Measurements from ENCODE around the gene SPECC1L. TPM values are rescaled to one million over a fixed set of nuclear protein-coding genes. Genes with fewer than 3 reads are reported as not detected.

SPECC1L gene
- total RNA-seq, 1 donor from 2014 or later = 29.9 TPM

GRCh38 chr22:24391836-24392217 is 121.2 kb downstream of the SPECC1L start:
- H3K27me3 ChIP-seq (ENCODE audit: control insufficient read depth, insufficient read depth, low read length) = no peaks in the 10 kb centered on the region
- TF ChIP-seq CTCF (IDR thresholded peaks at IDR 0.05; ENCODE audit: insufficient read depth, low read length, poor library complexity, severe bottlenecking) = no peak
- H3K4me3 ChIP-seq (ENCODE audit: low read depth, low read length) = no peak overlapping the region
- DNase-seq (ENCODE audit: low read depth) = no peak
- no peaks in the 10 kb centered on the region for H3K36me3 ChIP-seq (ENCODE audit: control insufficient read depth, insufficient read depth, low read length)

GRCh38 chr22:24392218-24392931 is 121.7 kb downstream of the SPECC1L start:
- TF ChIP-seq CTCF (IDR thresholded peaks at IDR 0.05; ENCODE audit: insufficient read depth, low read length, poor library complexity, severe bottlenecking) = no peak
- no peak overlapping the region for H3K4me3 ChIP-seq (ENCODE audit: low read depth, low read length)

GRCh38 chr22:24393012-24393559 is 122.5 kb downstream of the SPECC1L start:
- Histone ChIP-seq H3K27me3 (ENCODE audit: control insufficient read depth, insufficient read depth, low read length) (no peaks in the 10 kb centered on the region), H3K4me3 (ENCODE audit: low read depth, low read length) (no peak overlapping the region), H3K36me3 (ENCODE audit: control insufficient read depth, insufficient read depth, low read length) (no peaks in the 10 kb centered on the region)
- DNase-seq (ENCODE audit: low read depth) = no peak
- no peak for TF ChIP-seq CTCF (IDR thresholded peaks at IDR 0.05; ENCODE audit: insufficient read depth, low read length, poor library complexity, severe bottlenecking)

More at GRCh38 chr22:24392218-24392931, 121.7 kb downstream of the SPECC1L start:
- H3K36me3 ChIP-seq (ENCODE audit: control insufficient read depth, insufficient read depth, low read length) = no peaks in the 10 kb centered on the region
- DNase-seq (ENCODE audit: low read depth) = no peak
- H3K27me3 ChIP-seq (ENCODE audit: control insufficient read depth, insufficient read depth, low read length) = no peaks in the 10 kb centered on the region

- no peak for DNase-seq (ENCODE audit: low read depth)
- H3K36me3 ChIP-seq (ENCODE audit: control insufficient read depth, insufficient read depth, low read length) = no peaks in the 10 kb centered on the region
- H3K27me3 ChIP-seq (ENCODE audit: control insufficient read depth, insufficient read depth, low read length) = no peaks in the 10 kb centered on the region
- TF ChIP-seq CTCF (IDR thresholded peaks at IDR 0.05; ENCODE audit: insufficient read depth, low read length, poor library complexity, severe bottlenecking) = no peak
- H3K4me3 ChIP-seq (ENCODE audit: low read depth, low read length) = no peak overlapping the region
These were observed 123.2 kb downstream of the SPECC1L start for GRCh38 chr22:24393848-24394247.

GRCh38 chr22:24394254-24394653 is 123.6 kb downstream of the SPECC1L start:
- no peak for DNase-seq (ENCODE audit: low read depth)
- no peak for TF ChIP-seq CTCF (IDR thresholded peaks at IDR 0.05; ENCODE audit: insufficient read depth, low read length, poor library complexity, severe bottlenecking)
- Histone ChIP-seq H3K4me3 (ENCODE audit: low read depth, low read length) (no peak overlapping the region), H3K36me3 (ENCODE audit: control insufficient read depth, insufficient read depth, low read length) (no peaks in the 10 kb centered on the region), H3K27me3 (ENCODE audit: control insufficient read depth, insufficient read depth, low read length) (no peaks in the 10 kb centered on the region)

- no peak for DNase-seq (ENCODE audit: low read depth)
- no peak for TF ChIP-seq CTCF (IDR thresholded peaks at IDR 0.05; ENCODE audit: insufficient read depth, low read length, poor library complexity, severe bottlenecking)
- Histone ChIP-seq H3K4me3 (ENCODE audit: low read depth, low read length) (no peak overlapping the region), H3K27me3 (ENCODE audit: control insufficient read depth, insufficient read depth, low read length) (no peaks in the 10 kb centered on the region), H3K36me3 (ENCODE audit: control insufficient read depth, insufficient read depth, low read length) (no peaks in the 10 kb centered on the region)
These were observed 127.8 kb downstream of the SPECC1L start for GRCh38 chr22:24398409-24398808.
